K562 (cell line): ENCODE results near the gene DTX4. TPM values are rescaled to one million over a fixed set of nuclear protein-coding genes. Genes with fewer than 3 reads are reported as not detected.

Experiments
- ATAC-seq: fragments of 200-7000 bp; cut with Tn5 transposase; 3 replicates; pipeline ENCODE4 v1.9.1; 2020; ENCODE audit warnings: moderate library complexity
- BruUV-seq: library from RNA; stranded (reverse); fragments of 400-500 nt; replicated peaks from 2 replicates; lab custom pipeline; 2021; lab: Mats Ljungman, UMichigan
- CTCF ChIA-PET: fragments of 300-600 bp; formaldehyde crosslinking; extraction: SDS; loops from one replicate; lab custom pipeline; 2021; ENCODE audit warnings: low intra/inter-chr PET ratio; lab: Yijun Ruan, JAX
- POLR2A ChIA-PET: fragments of 300-600, 350-650 bp; sonication (Branson Sonifier 250); formaldehyde crosslinking; extraction: SDS; loops from one replicate; lab custom pipeline; 2021; ENCODE audit warnings: antibody characterized with exemption, inconsistent platforms; lab: Yijun Ruan, JAX
- DNase-seq, 4 experiments: peaks; one replicate each; pipeline versions ENCODE4 v3.0.0 to v3.0.0-alpha.2; 2011 to 2018; ENCODE audit warnings: low spot score in 3 of 4, mixed read lengths in 3 of 4; ENCODE audit errors: extremely low read depth in 1 of 4
- FAIRE-seq: peaks from 2 replicates; lab custom pipeline; 2011; peaks lifted over from hg19 to GRCh38; lab: Jason Lieb, UNC
- H2AFZ ChIP-seq: 2 replicates; pipeline ENCODE4 v1.6.0; 2011; ENCODE audit warnings: low read depth, low read length, control low read depth, inconsistent platforms
- H3K27ac ChIP-seq: fragments of 200-600 bp; 3 replicates; pipeline ENCODE4 v1.8.0; 2011; ENCODE audit warnings: low read depth, mild to moderate bottlenecking, control low read depth, inconsistent platforms, low read length, moderate library complexity, mixed read lengths; ENCODE audit errors: extremely low read depth
- H3K27me3 ChIP-seq, 2 experiments: fragments of 300-600 bp in 1 of 2; 2 replicates in 1 of 2; 3 replicates in 1 of 2; pipeline versions ENCODE4 v1.6.0 to v1.8.0; 2011; ENCODE audit warnings: inconsistent platforms in 2 of 2, low read length in 2 of 2, mild to moderate bottlenecking in 1 of 2, mixed read lengths in 1 of 2, moderate library complexity in 1 of 2; ENCODE audit not compliant: control insufficient read depth in 2 of 2, insufficient read depth in 2 of 2
- H3K36me3 ChIP-seq: fragments of 300-600 bp; 3 replicates; pipeline ENCODE4 v1.8.0; 2011; ENCODE audit warnings: mild to moderate bottlenecking, low read length, inconsistent platforms; ENCODE audit not compliant: control insufficient read depth, insufficient read depth
- H3K4me1 ChIP-seq, 2 experiments: fragments of 200-600 bp in 1 of 2; replicated peaks in 1 of 2; 2 replicates in 1 of 2; 3 replicates in 1 of 2; pipeline versions ENCODE4 v1.5.1 to v1.8.0; 2011; ENCODE audit warnings: inconsistent platforms in 2 of 2, low read length in 2 of 2, mild to moderate bottlenecking in 1 of 2, mixed read lengths in 1 of 2, moderate library complexity in 1 of 2; ENCODE audit not compliant: control insufficient read depth in 2 of 2, insufficient read depth in 2 of 2
- H3K4me2 ChIP-seq: 2 replicates; pipeline ENCODE4 v1.6.1; 2011; ENCODE audit warnings: low read length, control low read depth, inconsistent platforms, mixed read lengths; ENCODE audit not compliant: insufficient read depth
- H3K4me3 ChIP-seq: fragments of 200-600 bp; sonication (generic), shearing (Covaris generic); 2 replicates; pipeline ENCODE4 v1.5.1; 2016; ENCODE audit warnings: control low read depth, inconsistent platforms
- H3K79me2 ChIP-seq: fragments of 200-600 bp; 3 replicates; pipeline ENCODE4 v1.8.0; 2011; ENCODE audit warnings: low read length, inconsistent platforms; ENCODE audit not compliant: control insufficient read depth, insufficient read depth
- H3K9ac ChIP-seq, 2 experiments: 2 replicates each; pipeline versions ENCODE4 v1.6.0 to v1.6.1; 2011; ENCODE audit warnings: low read depth in 2 of 2, low read length in 2 of 2, control low read depth in 1 of 2, inconsistent platforms in 1 of 2, mild to moderate bottlenecking in 1 of 2, mixed read lengths in 1 of 2; ENCODE audit not compliant: insufficient read depth in 1 of 2
- H3K9me1 ChIP-seq: one replicate; pipeline ENCODE4 v1.6.0; 2011; ENCODE audit warnings: inconsistent platforms, mild to moderate bottlenecking, low read length, moderate library complexity; ENCODE audit not compliant: control insufficient read depth, insufficient read depth
- H3K9me3 ChIP-seq: replicated peaks from 2 replicates; pipeline ENCODE4 v1.5.1; 2011; ENCODE audit warnings: low read depth, low read length, inconsistent platforms; ENCODE audit not compliant: control insufficient read depth, insufficient read depth
- H4K20me1 ChIP-seq: replicated peaks from 2 replicates; pipeline ENCODE4 v1.6.1; 2011; ENCODE audit warnings: low read length, inconsistent platforms, mixed read lengths; ENCODE audit not compliant: control insufficient read depth, insufficient read depth
- ARNT ChIP-seq, 2 experiments: fragments of 450-650 bp; IDR thresholded peaks; 2 replicates each; pipeline ENCODE4 v1.6.1; 2016; ENCODE audit warnings: mild to moderate bottlenecking in 1 of 2
- ASH1L ChIP-seq: fragments of 450-650 bp; IDR thresholded peaks from 2 replicates; pipeline ENCODE4 v1.6.1; 2018; ENCODE audit warnings: borderline replicate concordance, mild to moderate bottlenecking, low read depth; ENCODE audit not compliant: partially characterized antibody
- CBX8 ChIP-seq: fragments of 200-600 bp; sonication (generic); IDR thresholded peaks from 2 replicates; pipeline ENCODE4 v1.6.1; 2012; ENCODE audit warnings: borderline replicate concordance, mixed run types, low read depth, mild to moderate bottlenecking, moderate library complexity, mixed read lengths, low read length, control low read depth, inconsistent platforms; ENCODE audit not compliant: poor library complexity, severe bottlenecking; ENCODE audit errors: extremely low read depth
- DPF2 ChIP-seq: fragments of 450-650 bp; IDR thresholded peaks from 2 replicates; pipeline ENCODE4 v1.6.1; 2016
- PCBP1 ChIP-seq: fragments of 200-400 bp; formaldehyde crosslinking; IDR thresholded peaks from 2 replicates; pipeline ENCODE4 v1.6.1; 2018; ENCODE audit warnings: mild to moderate bottlenecking, low read depth, low read length; ENCODE audit not compliant: poor library complexity, severe bottlenecking
- ZNF12 ChIP-seq: sonication (generic); formaldehyde crosslinking; IDR thresholded peaks from 2 replicates; pipeline ENCODE4 v1.4.0; 2020; ENCODE audit warnings: mild to moderate bottlenecking, missing genetic modification reagents
- ZNF354B ChIP-seq: fragments of 250-450 bp; sonication (Bioruptor Pico); IDR thresholded peaks from 2 replicates; pipeline ENCODE4 v1.4.0; 2020
- WGBS: fragments of 100-300 bp; shearing (Covaris generic); methylation state at CpG from one replicate; pipeline ENCODE4 v1.1.6; 2016; ENCODE audit warnings: low coverage, mixed read lengths; ENCODE audit not compliant: insufficient coverage; ENCODE audit errors: missing lambda C conversion rate; 5-methylcytosine and 5-hydroxymethylcytosine counted together
- in situ Hi-C: fragments of 300-500 bp; cut with MboI; formaldehyde crosslinking; loops from 4 replicates; pipeline ENCODE4 v1.15.0; 2018; ENCODE audit warnings: inconsistent platforms, mixed read lengths
- intact Hi-C: fragments of 100-400 bp; cut with micrococcal nuclease; formaldehyde crosslinking; loops from 2 replicates; pipeline ENCODE4 v1.14.2; 2022
- polyA plus RNA-seq, 8 experiments: library from polyadenylated mRNA; depleted of rRNA in 4 of 8; stranded (reverse) in 5 of 8; unstranded in 3 of 8; fragments of >200 nt; fragmentation: Nextera tagmentation in 2 of 8; fragmentation: Illumina TruSeq in 1 of 8; extraction: Ambion mirVana in 2 of 8; extraction: Trizol in 1 of 8; gene quantifications; 2 replicates each; pipeline versions ENCODE4 v1.2.1 to v1.2.3, GENCODE V29; 2011 to 2014; ENCODE audit warnings: inconsistent platforms in 1 of 8, missing spikeins in 1 of 8
- total RNA-seq, 7 experiments: library from RNA; depleted of rRNA in 6 of 7; stranded (reverse); fragments of >200 nt in 6 of 7; fragmentation: Illumina TruSeq in 2 of 7; extraction: Trizol in 2 of 7; gene quantifications; 2 replicates each; pipeline versions ENCODE4 v1.2.1 to v1.2.3, GENCODE V29; 2011 to 2021; ENCODE audit warnings: low replicate concordance in 1 of 7
- TF ChIP-seq, protein P1 (sequence below), 2 experiments: IDR thresholded peaks in 1 of 2; conservative IDR thresholded peaks in 1 of 2; 2 replicates each; pipeline ENCODE4 v1.6.1; 2016; ENCODE audit warnings: low read depth in 2 of 2, mild to moderate bottlenecking in 1 of 2, missing compliant biosample characterization in 1 of 2, missing genetic modification characterization in 1 of 2, moderate library complexity in 1 of 2

DTX4 gene
- total and polyA plus RNA-seq, 9 of the 15 experiments (the other 6 are each of a cell fraction or from before 2014, with no cell fraction given): 0.03 to 0.47 (median 0.04) TPM; not detected in 4

DNA sequence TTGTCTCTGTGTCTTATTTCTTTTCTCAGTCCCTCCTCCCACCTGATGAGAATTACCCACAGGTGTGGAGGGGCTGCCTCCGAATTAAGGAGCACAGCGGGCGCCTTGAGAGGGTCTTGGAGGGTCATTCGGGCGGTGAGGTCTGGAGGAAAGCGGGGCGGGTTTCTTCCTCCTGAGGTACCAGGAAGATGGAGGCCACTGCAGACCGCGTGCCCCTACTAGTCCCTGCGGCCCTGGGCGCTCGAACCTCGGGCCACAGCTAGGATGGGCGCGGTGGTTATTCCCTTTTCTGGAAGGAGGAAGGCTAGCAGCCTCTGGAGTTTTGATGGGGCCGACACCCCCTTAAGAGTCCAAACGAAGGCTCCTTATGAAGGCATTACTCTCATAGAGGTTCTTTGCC, 34.7 kb upstream of the DTX4 start (continued):
- TF ChIP-seq, protein P1, sequence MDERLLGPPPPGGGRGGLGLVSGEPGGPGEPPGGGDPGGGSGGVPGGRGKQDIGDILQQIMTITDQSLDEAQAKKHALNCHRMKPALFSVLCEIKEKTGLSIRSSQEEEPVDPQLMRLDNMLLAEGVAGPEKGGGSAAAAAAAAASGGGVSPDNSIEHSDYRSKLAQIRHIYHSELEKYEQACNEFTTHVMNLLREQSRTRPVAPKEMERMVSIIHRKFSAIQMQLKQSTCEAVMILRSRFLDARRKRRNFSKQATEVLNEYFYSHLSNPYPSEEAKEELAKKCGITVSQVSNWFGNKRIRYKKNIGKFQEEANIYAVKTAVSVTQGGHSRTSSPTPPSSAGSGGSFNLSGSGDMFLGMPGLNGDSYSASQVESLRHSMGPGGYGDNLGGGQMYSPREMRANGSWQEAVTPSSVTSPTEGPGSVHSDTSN (CRISPR knock-in tag; IDR thresholded peaks at IDR 0.05; ENCODE audit: low read depth): no peak
- TF ChIP-seq, protein P1 (tag; conservative IDR thresholded peaks at IDR 0.05; ENCODE audit: low read depth): no peak
- TF ChIP-seq DPF2 (no peak), ZNF12 (CRISPR knock-in tag) (no peak), ZNF354B (no peak), ARNT (IDR thresholded peaks at IDR 0.05) (no peak), CBX8 (no peak)

DNA sequence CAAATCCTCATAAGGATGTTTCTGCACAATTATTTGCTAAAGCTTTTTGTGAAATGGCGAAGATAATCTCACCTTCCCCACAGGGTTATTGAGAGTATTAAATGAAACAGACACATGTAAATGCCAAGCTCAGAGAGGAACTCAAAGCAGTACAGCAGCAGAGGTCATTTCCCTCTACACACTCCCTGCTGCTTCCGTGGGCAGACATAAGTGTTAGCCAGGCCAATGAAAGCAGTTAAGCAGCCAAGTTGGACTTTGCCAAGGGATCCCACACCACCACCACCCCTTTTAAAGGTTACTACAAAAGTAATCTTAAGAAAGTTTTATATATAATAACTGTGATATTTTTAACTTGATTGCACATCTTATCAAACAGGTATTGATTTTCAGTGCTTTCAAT, 33.3 kb upstream of the DTX4 start:
- Histone ChIP-seq H3K9ac (no peak overlapping the region), H4K20me1 (no peaks in the 10 kb centered on the region), H2AFZ (no peak overlapping the region), H3K4me1 (peaks cover 4 to 14% of the 10 kb centered on the region in 2 experiments; a peak in 4 of 5 replicates), H3K4me2 (no peak overlapping the region), H3K79me2 (no peaks in the 10 kb centered on the region), H3K9me1 (no peaks in the 10 kb centered on the region), H3K27ac (no peak overlapping the region), H3K4me3 (no peak overlapping the region), H3K36me3 (no peaks in the 10 kb centered on the region), H3K27me3 (no peaks in the 10 kb centered on the region), H3K9me3 (no peaks in the 10 kb centered on the region)
- FAIRE-seq: no peak
- in situ Hi-C loops: loop anchor here (25.0 kb wide), 1 partner anchor 501 kb away; no protein-coding TSS in a partner anchor
- BruUV-seq: no TSS peak
- WGBS: 8% methylated on average over 2 of the region's 2 CpGs
- ChIA-PET CTCF (interaction anchor here (0.6 kb wide), 1 partner anchor 36 kb away, joined by 3 read pairs; no protein-coding TSS in a partner anchor), POLR2A (no interaction called here)
- no peak for ATAC-seq
- no peak for TF ChIP-seq PCBP1
- TF ChIP-seq ASH1L: no peak
- no peak for DNase-seq
- intact Hi-C loops: no loop called here
